Pons (tissue), 1 donor: ENCODE data around the gene DNAH2.

Experiments used
- DNase-seq: peaks from one replicate; pipeline ENCODE4 v3.0.0-alpha.2; 2016; ENCODE audit warnings: low spot score

Gene DNAH2

DNA sequence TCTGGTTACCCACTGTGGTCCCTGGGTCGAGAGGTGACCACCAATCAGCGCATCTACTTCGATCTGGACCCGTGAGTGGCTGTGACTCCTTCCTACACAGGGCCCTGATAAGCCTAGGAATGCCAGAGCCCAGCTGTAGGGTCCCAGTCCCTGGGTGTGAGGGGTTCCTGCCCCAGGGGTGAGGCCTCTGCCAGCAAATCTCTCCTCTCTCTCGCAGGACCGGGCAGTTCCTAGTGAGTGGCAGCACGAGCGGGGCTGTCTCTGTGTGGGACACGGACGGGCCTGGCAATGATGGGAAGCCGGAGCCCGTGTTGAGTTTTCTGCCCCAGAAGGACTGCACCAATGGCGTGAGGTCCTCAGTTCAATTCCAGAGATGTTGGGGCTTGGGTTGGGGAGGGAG, 14.8 kb upstream of the DNAH2 start:
- DNase-seq: no peak

DNA sequence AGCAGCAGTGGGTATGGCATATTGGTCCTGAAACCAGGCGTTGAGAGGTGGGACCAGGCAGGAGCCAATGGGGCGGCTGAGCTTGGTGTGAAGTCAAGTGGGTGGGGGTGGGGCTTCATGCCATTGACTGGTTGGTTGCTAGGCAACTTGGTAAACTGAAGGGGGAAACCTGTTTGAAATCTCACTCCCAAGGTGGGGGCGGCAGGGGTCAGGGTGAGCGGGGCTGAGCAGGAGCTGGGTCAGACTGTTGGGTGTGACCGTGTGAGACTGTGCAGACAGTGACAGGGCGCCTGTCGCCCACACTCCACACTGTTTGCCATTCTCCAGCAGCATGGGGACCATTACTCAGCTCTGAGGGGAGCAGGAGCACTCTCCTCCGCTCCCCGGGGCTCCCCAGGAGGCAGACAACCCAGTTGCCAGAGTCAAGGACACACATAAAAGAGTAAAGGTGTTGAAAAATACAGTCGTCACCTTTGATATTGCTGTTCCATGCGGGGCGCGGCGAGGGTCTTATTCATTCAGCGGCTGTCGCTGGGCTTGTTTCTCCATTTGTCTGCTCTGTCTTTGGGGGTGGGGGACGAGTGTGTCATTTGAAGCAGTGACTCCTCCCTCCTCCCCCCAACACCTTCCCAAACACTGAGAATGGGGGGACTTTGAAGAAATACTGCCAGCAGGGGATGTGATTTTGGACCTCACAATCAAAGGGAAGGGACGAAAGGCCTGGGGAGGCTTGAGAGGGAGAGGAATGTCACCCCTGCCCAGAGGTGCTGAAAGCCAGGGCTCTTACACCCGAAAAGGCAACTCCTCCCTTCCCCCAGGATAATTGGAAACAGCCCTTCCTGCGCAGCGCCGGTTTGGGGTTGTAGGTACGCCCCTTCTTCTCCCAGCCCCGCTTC, 13.7 kb upstream of the DNAH2 start:
- no peak for DNase-seq

DNA sequence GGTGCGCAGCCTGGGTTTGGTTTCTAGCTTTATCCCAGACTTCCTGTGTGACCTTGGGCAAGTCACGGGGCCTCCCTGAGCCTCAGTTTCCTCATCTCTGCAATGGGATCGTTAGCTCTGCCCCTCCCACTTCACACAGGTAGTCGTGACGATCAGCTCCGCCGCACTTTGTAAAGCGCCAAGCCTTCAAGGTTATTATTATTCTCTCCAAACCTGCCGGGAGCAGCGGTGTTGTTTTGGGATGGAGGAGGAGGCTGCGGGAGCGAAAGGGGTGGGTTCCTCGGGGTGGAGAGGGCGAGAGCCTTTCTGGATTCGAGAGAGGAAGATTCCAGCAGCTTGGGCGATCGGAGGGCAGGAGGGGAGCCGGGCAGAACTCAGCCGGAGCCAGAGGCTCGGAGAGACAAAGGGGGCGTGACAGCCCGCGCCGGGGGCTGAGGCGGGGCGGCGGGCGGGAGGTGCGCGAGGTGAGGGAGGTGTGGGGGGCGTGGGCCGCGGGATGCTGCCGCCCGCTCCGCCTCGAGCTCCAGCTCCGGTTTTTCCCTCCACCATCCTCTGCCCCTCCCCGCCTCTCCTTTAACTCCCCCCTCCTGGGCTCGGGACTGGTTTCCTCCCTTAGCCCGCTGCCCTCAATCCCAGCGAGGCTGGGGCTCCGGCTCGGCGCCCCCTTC, 12.8 kb upstream of the DNAH2 start, which contains the start of gene EFNB3:
EFNB3 (plus strand) TSS at position 602 of the 668 bp plus-strand sequence. CDS start 397 bp downstream, outside the sequence.
- no peak for DNase-seq

- no peak for DNase-seq
Observed at GRCh38 chr17:7705269-7706255, 12.0 kb upstream of the DNAH2 start.

- no peak for DNase-seq
Observed at GRCh38 chr17:7706631-7707354, 10.8 kb upstream of the DNAH2 start.

DNA sequence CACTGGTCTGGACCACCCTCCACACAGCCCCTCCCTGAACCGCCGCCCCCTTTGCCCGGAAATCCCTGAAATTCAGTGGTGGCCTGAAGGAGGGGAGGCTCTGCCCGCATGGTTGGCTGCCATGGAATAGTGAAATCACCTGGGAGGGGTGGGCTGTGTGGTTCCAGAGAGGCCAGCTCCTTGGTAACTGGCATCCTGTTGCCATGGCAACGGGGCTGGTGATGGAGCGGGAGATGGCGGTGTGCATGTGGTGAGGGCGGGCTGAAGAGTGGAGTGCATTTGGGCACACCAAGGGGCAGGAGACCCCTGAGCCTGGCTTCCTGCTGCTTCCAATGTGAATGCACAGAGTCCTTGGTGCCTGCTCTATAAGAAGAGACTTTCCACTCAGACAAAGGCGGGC, 10.1 kb upstream of the DNAH2 start:
- no peak for DNase-seq

DNA sequence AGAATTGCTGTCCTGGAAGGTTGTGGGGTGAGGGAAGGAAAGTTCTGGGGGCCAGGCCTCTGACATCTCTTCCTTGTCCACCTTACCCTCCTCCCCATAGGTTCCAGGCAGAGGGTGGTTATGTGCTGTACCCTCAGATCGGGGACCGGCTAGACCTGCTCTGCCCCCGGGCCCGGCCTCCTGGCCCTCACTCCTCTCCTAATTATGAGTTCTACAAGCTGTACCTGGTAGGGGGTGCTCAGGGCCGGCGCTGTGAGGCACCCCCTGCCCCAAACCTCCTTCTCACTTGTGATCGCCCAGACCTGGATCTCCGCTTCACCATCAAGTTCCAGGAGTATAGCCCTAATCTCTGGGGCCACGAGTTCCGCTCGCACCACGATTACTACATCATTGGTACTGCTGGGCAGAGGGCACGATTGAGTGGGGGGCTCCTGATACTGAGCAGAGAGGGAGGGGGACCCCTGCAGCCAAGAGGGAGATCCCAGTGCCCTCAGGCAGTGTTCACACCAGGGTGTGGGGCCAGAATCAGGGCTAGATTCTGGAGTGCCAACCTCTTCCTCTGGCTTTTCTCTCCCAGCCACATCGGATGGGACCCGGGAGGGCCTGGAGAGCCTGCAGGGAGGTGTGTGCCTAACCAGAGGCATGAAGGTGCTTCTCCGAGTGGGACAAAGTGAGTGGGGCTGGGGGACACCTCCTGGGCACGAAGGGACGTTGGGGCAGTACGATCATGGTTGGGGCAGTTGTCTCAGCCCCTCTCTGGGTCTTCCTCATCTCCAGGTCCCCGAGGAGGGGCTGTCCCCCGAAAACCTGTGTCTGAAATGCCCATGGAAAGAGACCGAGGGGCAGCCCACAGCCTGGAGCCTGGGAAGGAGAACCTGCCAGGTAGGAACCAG, 9.4 kb upstream of the DNAH2 start:
- no peak for DNase-seq

DNA sequence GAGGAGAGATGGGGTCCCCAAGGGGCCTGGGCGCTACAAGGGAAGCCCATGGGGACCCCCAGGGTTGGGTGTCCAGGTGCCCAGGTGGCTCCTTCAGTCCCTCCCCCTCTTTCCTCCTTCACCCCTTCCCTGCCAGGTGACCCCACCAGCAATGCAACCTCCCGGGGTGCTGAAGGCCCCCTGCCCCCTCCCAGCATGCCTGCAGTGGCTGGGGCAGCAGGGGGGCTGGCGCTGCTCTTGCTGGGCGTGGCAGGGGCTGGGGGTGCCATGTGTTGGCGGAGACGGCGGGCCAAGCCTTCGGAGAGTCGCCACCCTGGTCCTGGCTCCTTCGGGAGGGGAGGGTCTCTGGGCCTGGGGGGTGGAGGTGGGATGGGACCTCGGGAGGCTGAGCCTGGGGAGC, 8.5 kb upstream of the DNAH2 start:
- no peak for DNase-seq

- no peak for DNase-seq
Observed at GRCh38 chr17:7710301-7710700, 7.2 kb upstream of the DNAH2 start.

- no peak for DNase-seq
Observed at GRCh38 chr17:7711051-7711755, 6.3 kb upstream of the DNAH2 start.

DNA sequence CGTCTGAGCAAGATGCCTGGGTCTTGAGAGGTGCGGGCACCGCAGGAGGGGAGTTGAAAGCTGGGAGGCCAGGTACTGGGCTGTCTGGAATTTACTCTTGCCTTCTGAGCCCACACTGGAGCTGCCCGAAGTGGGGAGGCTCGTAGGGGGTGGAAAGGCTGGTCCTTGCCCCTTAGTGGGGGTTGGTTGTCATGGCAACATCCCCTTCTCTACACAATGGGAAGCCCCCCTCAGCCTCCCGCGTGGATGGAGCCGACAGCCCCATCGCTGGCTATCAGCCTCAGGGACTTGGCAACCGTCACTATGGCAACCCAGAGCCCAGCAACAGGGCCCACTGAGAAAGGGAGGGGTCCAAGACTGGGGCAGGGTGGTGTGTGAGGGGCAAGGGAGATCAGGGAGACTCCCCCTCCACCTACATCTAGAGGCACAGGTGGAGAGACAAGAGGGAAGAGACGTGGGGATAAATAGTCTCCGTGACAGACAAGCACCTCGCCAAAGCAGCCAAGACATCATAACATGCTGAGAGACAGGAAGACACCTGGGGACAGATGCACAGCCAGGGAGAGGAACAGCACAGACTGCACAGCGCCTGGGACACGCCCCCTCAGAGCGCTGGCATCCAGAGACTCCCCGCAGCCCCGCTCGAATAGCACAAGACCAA, 5.3 kb upstream of the DNAH2 start:
- no peak for DNase-seq

GRCh38 chr17:7713782-7714181, 3.8 kb upstream of the DNAH2 start:
- no peak for DNase-seq

DNA sequence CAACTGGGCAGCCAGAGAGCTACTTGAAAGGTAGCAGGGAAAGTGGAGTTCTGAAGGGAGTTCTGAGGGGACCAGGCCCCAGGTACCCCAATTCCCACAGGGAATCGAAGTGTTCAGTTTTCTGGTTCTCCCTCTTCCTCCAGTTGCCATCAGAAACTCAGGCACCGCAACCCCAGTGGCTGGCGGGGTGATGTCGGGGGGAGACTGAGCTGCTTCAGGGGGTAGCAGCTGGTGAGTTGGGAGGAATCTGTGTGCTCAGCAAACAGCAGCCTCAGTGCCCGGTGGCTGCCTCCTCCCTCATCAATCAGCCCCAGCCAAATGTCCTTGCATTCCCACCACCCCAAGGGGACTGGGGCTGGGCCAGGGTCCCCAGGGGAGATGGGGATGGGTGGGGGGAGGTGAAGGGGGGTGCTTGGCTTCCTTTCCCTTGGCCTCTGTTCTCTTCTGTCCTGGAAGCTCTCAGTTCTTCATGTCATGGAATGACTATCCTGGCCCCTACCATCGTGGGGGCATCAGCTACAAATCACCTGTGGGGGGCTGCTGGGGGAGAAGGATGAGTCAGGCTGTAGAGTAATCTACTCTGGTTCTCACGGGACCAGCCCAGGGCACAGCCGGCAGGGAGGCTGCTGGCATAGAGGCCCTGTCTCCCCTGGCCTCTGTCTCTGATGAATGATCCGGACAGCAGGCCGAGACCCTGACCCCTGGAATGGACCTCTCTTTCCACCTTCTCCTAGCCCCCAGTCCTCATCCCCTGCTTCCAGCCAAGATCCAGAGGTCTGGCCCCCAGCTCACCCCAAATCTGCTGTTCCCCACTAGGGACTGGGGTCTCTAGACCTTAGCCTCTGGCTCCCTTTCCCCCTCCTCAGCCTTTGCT, 2.6 kb upstream of the DNAH2 start:
- no peak for DNase-seq

DNA sequence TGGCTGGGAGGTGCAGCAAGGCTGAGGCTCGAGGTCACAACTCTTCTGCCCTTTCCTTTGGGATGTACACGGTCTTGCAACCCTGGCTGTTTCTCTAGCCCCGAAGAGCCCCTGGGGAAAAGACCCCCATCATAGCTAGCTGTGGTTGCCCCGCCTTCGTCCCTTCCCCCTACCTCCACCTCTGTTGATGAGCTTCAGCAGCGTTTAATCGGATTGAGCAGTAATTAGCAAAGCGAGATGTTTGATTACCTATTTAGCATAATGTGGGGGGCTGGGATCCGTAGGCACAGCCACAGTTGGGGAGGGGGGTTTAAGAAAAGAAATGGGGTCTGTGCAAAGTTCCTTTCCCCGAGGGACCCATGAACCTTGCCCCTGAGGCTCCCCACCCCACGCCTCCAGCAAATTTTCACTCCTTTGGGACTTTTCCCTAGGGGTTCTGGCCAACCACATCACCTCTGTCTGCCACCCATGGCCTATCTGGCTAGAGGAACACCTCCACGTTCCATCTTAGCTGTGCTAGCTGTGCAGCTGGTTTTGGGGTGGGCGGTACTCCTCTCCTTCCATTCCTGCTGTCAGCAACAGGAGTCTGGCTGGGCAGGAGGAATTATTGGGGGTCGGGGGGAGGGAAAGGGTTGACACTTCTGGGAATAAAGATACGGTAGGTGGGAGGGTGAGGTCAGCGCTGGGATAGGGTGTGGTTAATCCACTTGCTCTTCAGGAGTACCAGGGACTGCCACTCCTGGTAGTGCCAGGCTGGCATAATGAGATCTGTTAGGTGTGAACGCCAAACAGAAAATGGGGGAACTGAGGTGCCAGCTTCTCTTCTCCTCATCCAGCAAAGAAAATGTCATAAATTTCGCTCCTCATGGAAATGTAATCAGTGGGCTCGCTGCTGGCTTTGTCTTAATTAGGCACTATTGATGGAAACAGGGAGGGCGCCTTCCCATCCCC, 1.3 kb upstream of the DNAH2 start:
- DNase-seq: no peak

GRCh38 chr17:7717756-7718350, 309 bp downstream of the DNAH2 start:
- no peak for DNase-seq

DNA sequence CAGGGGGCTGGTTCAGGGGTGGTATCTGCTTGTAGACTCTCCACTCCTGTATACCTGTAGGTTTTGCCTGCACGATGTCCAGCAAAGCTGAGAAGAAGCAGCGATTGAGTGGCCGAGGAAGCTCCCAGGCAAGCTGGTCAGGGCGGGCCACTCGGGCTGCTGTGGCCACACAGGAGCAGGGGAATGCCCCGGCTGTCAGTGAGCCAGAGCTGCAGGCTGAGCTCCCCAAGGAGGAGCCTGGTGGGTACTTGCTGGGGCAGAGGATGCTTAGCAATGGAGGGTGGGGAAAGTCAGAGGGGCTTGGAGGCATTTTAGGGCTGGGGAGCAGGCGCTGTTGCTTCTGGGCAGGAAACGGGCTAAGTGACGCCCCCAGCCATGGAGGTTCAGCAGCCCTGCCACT, 2.1 kb downstream of the DNAH2 start:
- DNase-seq: no peak

DNA sequence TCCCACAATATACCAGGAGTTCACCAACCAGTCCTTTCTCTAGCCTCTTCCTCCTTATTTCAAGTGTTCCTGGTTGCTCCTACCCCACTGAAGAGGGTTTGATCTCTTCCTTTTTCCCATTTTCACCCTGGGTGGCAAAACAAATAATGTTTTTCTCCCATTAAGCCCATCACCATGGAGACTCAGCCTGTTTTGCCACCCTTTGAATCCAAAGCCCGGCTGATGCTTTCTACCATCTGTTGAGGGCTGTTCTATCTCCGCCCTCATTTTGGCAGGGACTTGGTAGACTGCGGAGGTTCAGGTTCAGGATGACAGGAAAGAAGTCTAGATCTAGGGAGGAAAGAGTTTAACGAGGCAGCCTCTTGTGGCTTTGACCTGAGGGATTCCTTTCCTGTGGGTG, 2.6 kb downstream of the DNAH2 start:
- DNase-seq: no peak
